Mesenchymal stem cell (in vitro differentiated cells and primary cell): ENCODE data around the gene JAKMIP1. TPM values are rescaled to one million over a fixed set of nuclear protein-coding genes. Genes with fewer than 3 reads are reported as not detected.

Experiments used
- DNase-seq: peaks from one replicate; pipeline ENCODE4 v3.0.0-alpha.2; 2013
- H2AFZ ChIP-seq: one replicate; pipeline ENCODE4 v1.6.1; 2013; ENCODE audit warnings: low read depth, mild to moderate bottlenecking, control low read depth, inconsistent platforms, low read length, moderate library complexity
- H2AK5ac ChIP-seq: 2 replicates; pipeline ENCODE4 v1.6.1; 2013; ENCODE audit warnings: low read length, moderate library complexity, mild to moderate bottlenecking, inconsistent platforms; ENCODE audit not compliant: severe bottlenecking
- H2BK120ac ChIP-seq: one replicate; pipeline ENCODE4 v1.6.1; 2013; ENCODE audit warnings: low read depth, mild to moderate bottlenecking, inconsistent platforms, low read length, moderate library complexity
- H2BK12ac ChIP-seq, 2 experiments: one replicate each; pipeline ENCODE4 v1.6.1; 2013; ENCODE audit warnings: inconsistent platforms in 2 of 2, low read length in 2 of 2, mild to moderate bottlenecking in 2 of 2, moderate library complexity in 2 of 2, control low read depth in 1 of 2
- H2BK15ac ChIP-seq: one replicate; pipeline ENCODE4 v1.6.1; 2013; ENCODE audit warnings: mild to moderate bottlenecking, low read depth, inconsistent platforms; ENCODE audit not compliant: poor library complexity, severe bottlenecking
- H2BK5ac ChIP-seq: 2 replicates; pipeline ENCODE4 v1.6.1; 2013; ENCODE audit warnings: low read depth, mild to moderate bottlenecking, low read length, control low read depth, inconsistent platforms; ENCODE audit not compliant: poor library complexity, severe bottlenecking
- H3K14ac ChIP-seq, 2 experiments: one replicate each; pipeline ENCODE4 v1.6.1; 2013; ENCODE audit warnings: inconsistent platforms in 2 of 2, low read length in 2 of 2, control low read depth in 1 of 2, mild to moderate bottlenecking in 1 of 2, moderate library complexity in 1 of 2
- H3K18ac ChIP-seq, 2 experiments: one replicate each; pipeline ENCODE4 v1.6.1; 2013; ENCODE audit warnings: inconsistent platforms in 2 of 2, low read length in 2 of 2, control low read depth in 1 of 2, low read depth in 1 of 2, mild to moderate bottlenecking in 1 of 2
- H3K23ac ChIP-seq, 2 experiments: one replicate each; pipeline ENCODE4 v1.6.1; 2013; ENCODE audit warnings: inconsistent platforms in 2 of 2, low read length in 2 of 2, mild to moderate bottlenecking in 2 of 2, moderate library complexity in 2 of 2, control low read depth in 1 of 2
- H3K27ac ChIP-seq: 2 replicates; pipeline ENCODE4 v1.5.1; 2013; ENCODE audit warnings: mild to moderate bottlenecking, moderate library complexity, low read length, control low read depth, inconsistent platforms; ENCODE audit not compliant: poor library complexity, severe bottlenecking
- H3K27me3 ChIP-seq, 2 experiments: 2 replicates each; pipeline versions ENCODE4 v1.6.1 to v1.7.0; 2013; ENCODE audit warnings: low read length in 2 of 2, mild to moderate bottlenecking in 2 of 2, moderate library complexity in 2 of 2, control low read depth in 1 of 2, inconsistent platforms in 1 of 2; ENCODE audit not compliant: control insufficient read depth in 1 of 2, insufficient read depth in 1 of 2
- H3K36me3 ChIP-seq, 2 experiments: 2 replicates each; pipeline versions ENCODE4 v1.6.1 to v1.7.0; 2013; ENCODE audit warnings: low read length in 2 of 2, control low read depth in 1 of 2, inconsistent platforms in 1 of 2, low read depth in 1 of 2, mild to moderate bottlenecking in 1 of 2; ENCODE audit not compliant: insufficient read depth in 2 of 2, control insufficient read depth in 1 of 2
- H3K4ac ChIP-seq, 2 experiments: one replicate each; pipeline ENCODE4 v1.6.1; 2013; ENCODE audit warnings: inconsistent platforms in 2 of 2, low read length in 2 of 2, mild to moderate bottlenecking in 2 of 2, moderate library complexity in 2 of 2, control low read depth in 1 of 2, low read depth in 1 of 2
- H3K4me1 ChIP-seq: 2 replicates; pipeline ENCODE4 v1.6.1; 2013; ENCODE audit warnings: low read depth, low read length, control low read depth; ENCODE audit not compliant: control insufficient read depth, insufficient read depth
- H3K4me2 ChIP-seq: 2 replicates; pipeline ENCODE4 v1.6.1; 2013; ENCODE audit warnings: low read length, mild to moderate bottlenecking, inconsistent platforms; ENCODE audit not compliant: poor library complexity, severe bottlenecking
- H3K4me3 ChIP-seq, 2 experiments: 2 replicates each; pipeline versions ENCODE4 v1.5.1 to v1.7.0; 2013; ENCODE audit warnings: low read length in 2 of 2, mild to moderate bottlenecking in 2 of 2, control low read depth in 1 of 2, low read depth in 1 of 2; ENCODE audit not compliant: insufficient read depth in 1 of 2
- H3K79me1 ChIP-seq: replicated peaks from 2 replicates; pipeline ENCODE4 v1.6.1; 2013; ENCODE audit warnings: mild to moderate bottlenecking, control low read depth, low read length, inconsistent platforms; ENCODE audit not compliant: poor library complexity, severe bottlenecking
- H3K9ac ChIP-seq: 2 replicates; pipeline ENCODE4 v1.7.0; 2013; ENCODE audit warnings: mild to moderate bottlenecking, low read length, moderate library complexity
- H3K9me3 ChIP-seq: 2 replicates; pipeline ENCODE4 v1.7.0; 2013; ENCODE audit warnings: mild to moderate bottlenecking, low read length; ENCODE audit not compliant: control insufficient read depth
- H4K8ac ChIP-seq: one replicate; pipeline ENCODE4 v1.6.1; 2013; ENCODE audit warnings: inconsistent platforms, mild to moderate bottlenecking, low read length, moderate library complexity
- H4K91ac ChIP-seq: one replicate; pipeline ENCODE4 v1.6.1; 2013; ENCODE audit warnings: mild to moderate bottlenecking, low read length, inconsistent platforms
- WGBS: methylation state at CpG from one replicate; pipeline ENCODE4 v1.1.7; 2013; ENCODE audit warnings: mixed read lengths; 5-methylcytosine and 5-hydroxymethylcytosine counted together
- polyA plus RNA-seq, 2 experiments: library from polyadenylated mRNA; stranded (reverse); fragments of 200-250 nt; gene quantifications; one replicate each; pipeline ENCODE4 v1.2.3, GENCODE V29; 2013

Gene JAKMIP1
- polyA plus RNA-seq (2013, experiment 1 of 2) = not detected
- not detected for polyA plus RNA-seq (2013, experiment 2 of 2)

DNA sequence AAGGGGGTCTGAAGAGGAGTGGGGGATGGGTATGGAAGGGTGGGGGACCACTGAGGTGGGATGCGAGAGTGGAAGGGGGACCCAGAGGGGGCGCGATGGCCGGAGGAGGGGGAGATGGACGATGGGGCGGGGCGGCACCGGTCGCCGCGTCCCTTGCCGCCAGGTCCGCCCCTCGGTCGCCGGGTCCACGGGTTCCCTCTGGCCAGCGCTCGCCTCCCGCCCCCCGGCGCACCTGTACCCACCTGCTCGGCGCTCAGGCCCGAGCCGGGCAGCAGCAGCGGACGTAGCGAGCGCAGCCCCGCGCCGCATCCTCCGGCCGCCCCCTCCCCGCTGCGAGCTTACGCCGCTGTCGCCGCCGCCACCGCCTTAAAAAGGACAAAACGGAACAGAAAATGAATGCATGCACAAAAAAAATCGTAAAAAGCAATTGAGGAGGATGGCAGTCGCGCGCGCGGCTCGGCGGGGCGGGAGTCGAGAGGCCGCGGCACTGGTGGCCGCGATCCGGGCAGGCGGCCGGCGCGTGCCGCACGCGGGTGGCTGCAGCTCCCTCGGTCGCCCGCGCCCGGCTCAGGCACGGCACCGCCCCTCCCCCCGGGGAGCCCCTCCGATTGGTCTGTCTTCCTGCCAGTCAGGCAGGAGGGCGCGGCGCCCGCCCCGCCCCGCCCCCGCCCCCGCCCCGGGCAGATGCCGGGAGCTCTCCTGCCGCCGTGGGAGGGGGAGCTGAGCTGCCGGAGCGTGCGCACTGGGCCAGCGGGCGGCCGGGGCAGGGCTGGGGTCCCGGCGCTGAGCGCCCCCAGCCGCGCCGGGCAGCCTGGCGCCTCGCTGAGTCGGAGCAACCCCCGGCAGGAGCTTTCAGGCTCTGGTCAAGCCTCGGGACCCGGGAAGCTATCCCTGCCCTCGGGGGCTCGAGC, at the start of gene JAKMIP1:
JAKMIP1 (minus strand) TSS at position 539 of the 911 bp plus-strand sequence. CDS start 87,699 bp downstream, outside the sequence.
- Histone ChIP-seq H3K4me3 (peak within 1 kb of the TSS in 1 of 2 experiments; percentile 54), H3K4me2 (peak within 1 kb of the TSS; percentile 93), H3K27ac (no peak within 1 kb of the TSS), H3K27me3 (peaks cover 60 to 67% of the 10 kb centered on the region in 2 experiments), H3K14ac (no peak within 1 kb of the TSS), H2BK5ac (no peak within 1 kb of the TSS), H3K9ac (no peak within 1 kb of the TSS), H3K18ac (peak within 1 kb of the TSS in 1 of 2 experiments; percentile 31), H2BK15ac (no peak within 1 kb of the TSS), H3K79me1 (no peaks in the 10 kb centered on the region), H3K36me3 (no peaks in the 10 kb centered on the region), H3K4me1 (peaks cover 20% of the 10 kb centered on the region), H2BK120ac (no peak within 1 kb of the TSS), H2AK5ac (no peak within 1 kb of the TSS), H4K8ac (no peak within 1 kb of the TSS), H2AFZ (peak within 1 kb of the TSS; percentile 77), H2BK12ac (no peak within 1 kb of the TSS), H3K4ac (no peak within 1 kb of the TSS), H3K23ac (no peak within 1 kb of the TSS), H3K9me3 (peaks cover 7% of the 10 kb centered on the region), H4K91ac (peak within 1 kb of the TSS; percentile 58)
- peak; percentile 33 for DNase-seq
- 1% methylated on average over 72 of the region's 107 CpGs for WGBS

DNA sequence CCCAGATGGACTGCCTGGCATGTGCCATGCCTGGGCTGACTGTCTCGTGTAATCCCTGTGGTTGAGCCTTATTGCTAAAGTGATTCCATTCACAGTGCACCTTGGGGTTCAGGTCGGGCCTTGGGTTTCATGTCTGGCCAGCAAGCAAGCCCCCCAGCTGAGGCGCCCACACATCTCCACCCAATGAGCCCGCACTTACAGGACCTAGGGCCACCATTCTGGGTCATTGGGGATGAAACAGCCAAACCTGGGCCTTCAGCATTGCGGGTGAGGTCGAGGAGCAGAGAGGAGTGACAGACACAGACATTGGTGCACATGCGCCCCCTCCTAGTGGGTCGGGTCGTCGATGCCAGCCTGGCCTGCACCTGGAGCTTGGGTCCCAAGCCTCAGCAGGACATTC, 48.0 kb upstream of the JAKMIP1 start:
- Histone ChIP-seq H3K79me1 (no peaks in the 10 kb centered on the region), H3K23ac (no peak overlapping the region), H2BK5ac (no peak overlapping the region), H3K18ac (no peak overlapping the region), H3K27ac (no peak overlapping the region), H3K9ac (no peak overlapping the region), H2AFZ (no peak overlapping the region), H3K4me1 (no peaks in the 10 kb centered on the region), H2BK120ac (no peak overlapping the region), H2AK5ac (no peak overlapping the region), H4K8ac (no peak overlapping the region), H2BK12ac (no peak overlapping the region), H2BK15ac (no peak overlapping the region), H3K27me3 (peaks cover 35 to 78% of the 10 kb centered on the region in 2 experiments), H3K36me3 (no peaks in the 10 kb centered on the region), H3K14ac (no peak overlapping the region), H3K4me2 (no peak overlapping the region), H3K9me3 (peaks cover 19% of the 10 kb centered on the region), H4K91ac (no peak overlapping the region), H3K4ac (no peak overlapping the region), H3K4me3 (no peak overlapping the region)
- DNase-seq = no peak
- 68% methylated on average over 10 of the region's 10 CpGs for WGBS

DNA sequence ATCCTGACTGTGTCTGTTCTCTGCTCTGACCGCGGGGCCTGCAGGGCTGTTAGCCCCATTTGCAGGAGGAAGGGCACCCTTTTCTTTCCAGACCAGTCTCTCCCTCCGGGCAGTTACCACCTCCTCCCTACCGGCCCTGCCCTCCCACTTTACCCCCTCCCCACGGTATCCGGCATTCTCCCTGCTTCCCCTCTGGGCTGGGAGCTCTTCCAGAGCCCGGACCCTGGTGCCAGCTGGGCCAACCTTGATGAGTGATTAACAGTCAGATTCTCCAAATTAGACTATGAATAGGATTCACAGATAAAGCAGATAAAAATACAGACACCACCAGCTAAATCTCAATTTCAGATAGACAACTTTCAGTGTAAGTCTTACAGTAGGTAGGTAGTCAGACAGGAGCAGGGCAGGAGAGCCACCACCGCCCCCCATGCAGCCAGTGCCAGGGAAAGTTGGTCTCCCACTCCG, 45.9 kb upstream of the JAKMIP1 start:
- no peak overlapping the region for H2AFZ ChIP-seq
- no peak overlapping the region for H3K4me2 ChIP-seq
- H2AK5ac ChIP-seq = no peak overlapping the region
- no peak overlapping the region for H2BK12ac ChIP-seq
- peaks cover 19% of the 10 kb centered on the region for H3K9me3 ChIP-seq
- H2BK5ac ChIP-seq = no peak overlapping the region
- H3K36me3 ChIP-seq = no peaks in the 10 kb centered on the region
- H3K23ac ChIP-seq = no peak overlapping the region
- H3K9ac ChIP-seq = no peak overlapping the region
- no peak overlapping the region for H3K18ac ChIP-seq
- no peak overlapping the region for H2BK15ac ChIP-seq
- no peak overlapping the region for H4K91ac ChIP-seq
- no peaks in the 10 kb centered on the region for H3K79me1 ChIP-seq
- no peak overlapping the region for H3K27ac ChIP-seq
- no peak for DNase-seq
- 62% methylated on average over 8 of the region's 9 CpGs for WGBS
- H2BK120ac ChIP-seq = no peak overlapping the region
- H3K4me3 ChIP-seq = peak overlapping the region in 1 of 2 experiments; percentile 38
- no peak overlapping the region for H3K4ac ChIP-seq
- peaks cover 36 to 84% of the 10 kb centered on the region in 2 experiments for H3K27me3 ChIP-seq
- H4K8ac ChIP-seq = no peak overlapping the region
- no peak overlapping the region for H3K14ac ChIP-seq
- H3K4me1 ChIP-seq = no peaks in the 10 kb centered on the region
